ENCODE results near the gene DOCK9. TPM values are rescaled to one million over a fixed set of nuclear protein-coding genes. Genes with fewer than 3 reads are reported as not detected.
A peak's percentile ranks its signal among the peaks of the same experiment; 100 is the strongest.

Gene DOCK9
- total RNA-seq, 4 donors from 2014 or later: 94.7 to 240 (median 150) TPM

GRCh38 chr13:98970330-98970729 lies 7.5 kb downstream of the DOCK9 start:
- TF ChIP-seq CTCF (IDR thresholded peaks at IDR 0.05): no peak
- no peak for DNase-seq
- WGBS, 2 donors: 73 to 90% methylated on average over 2 to 5 of the region's 5 CpGs
- Histone ChIP-seq H3K36me3 (peaks cover 0 to 4% (median 0%) of the 10 kb centered on the region in 3 donors), H3K27ac (peak overlapping the region in 3 of 4 donors; percentile 21 to 37 (median 24)), H3K4me3 (no peak overlapping the region), H3K27me3 (no peaks in the 10 kb centered on the region), H3K4me1 (peaks cover 0 to 55% (median 13%) of the 10 kb centered on the region in 3 donors), H3K9me3 (no peaks in the 10 kb centered on the region)
- intact Hi-C loops (cut with DNase I): no loop called here

GRCh38 chr13:98967491-98967890 lies 10.4 kb downstream of the DOCK9 start:
- Histone ChIP-seq H3K4me1 (peaks cover 0 to 63% (median 13%) of the 10 kb centered on the region in 3 donors), H3K4me3 (no peak overlapping the region), H3K27me3 (no peaks in the 10 kb centered on the region), H3K9me3 (no peaks in the 10 kb centered on the region), H3K27ac (no peak overlapping the region), H3K36me3 (peaks cover 0 to 4% (median 0%) of the 10 kb centered on the region in 3 donors)
- no peak for TF ChIP-seq CTCF (IDR thresholded peaks at IDR 0.05)
- intact Hi-C loops (cut with DNase I): no loop called here
- no peak for DNase-seq
- WGBS, 2 donors: 80 to 90% methylated on average over 4 of the region's 4 CpGs

- Histone ChIP-seq H3K36me3 (peaks cover 0 to 4% (median 0%) of the 10 kb centered on the region in 3 donors), H3K9me3 (no peaks in the 10 kb centered on the region), H3K4me3 (no peak overlapping the region), H3K4me1 (peaks cover 0 to 57% (median 17%) of the 10 kb centered on the region in 3 donors), H3K27me3 (no peaks in the 10 kb centered on the region), H3K27ac (no peak overlapping the region)
- DNase-seq: no peak
- TF ChIP-seq CTCF (IDR thresholded peaks at IDR 0.05) (no peak), POLR2A (IDR thresholded peaks at IDR 0.05) (no peak)
- 92 to 94% methylated on average over 10 to 11 of the region's 11 CpGs for WGBS, 2 donors
- intact Hi-C loops (cut with DNase I): no loop called here
Measured at GRCh38 chr13:98966019-98966418, 11.8 kb downstream of the DOCK9 start.

- 78 to 81% methylated on average over 2 of the region's 2 CpGs for WGBS, 2 donors
Measured at GRCh38 chr13:98965325-98965724, 12.5 kb downstream of the DOCK9 start.

GRCh38 chr13:98963917-98964316 lies 13.9 kb downstream of the DOCK9 start:
- intact Hi-C loops (cut with DNase I): no loop called here
- peaks cover 0 to 58% (median 17%) of the 10 kb centered on the region in 3 donors for H3K4me1 ChIP-seq
- DNase-seq: no peak
- H3K27ac ChIP-seq: peak overlapping the region in 2 of 4 donors; percentile 10 to 24
- no peaks in the 10 kb centered on the region for H3K36me3 ChIP-seq
- no peaks in the 10 kb centered on the region for H3K9me3 ChIP-seq
- TF ChIP-seq POLR2A (IDR thresholded peaks at IDR 0.05) (no peak), CTCF (IDR thresholded peaks at IDR 0.05) (no peak)
- H3K4me3 ChIP-seq: no peak overlapping the region
- WGBS, 2 donors: 60 to 64% methylated on average over 1 to 2 of the region's 2 CpGs
- H3K27me3 ChIP-seq: no peaks in the 10 kb centered on the region

More at GRCh38 chr13:98965325-98965724, 12.5 kb downstream of the DOCK9 start:
- no peaks in the 10 kb centered on the region for H3K9me3 ChIP-seq
- peaks cover 0 to 57% (median 16%) of the 10 kb centered on the region in 3 donors for H3K4me1 ChIP-seq
- no peaks in the 10 kb centered on the region for H3K27me3 ChIP-seq
- no peak for DNase-seq
- H3K36me3 ChIP-seq: peaks cover 0 to 4% (median 0%) of the 10 kb centered on the region in 3 donors
- no peak overlapping the region for H3K4me3 ChIP-seq
- intact Hi-C loops (cut with DNase I): no loop called here
- TF ChIP-seq POLR2A (IDR thresholded peaks at IDR 0.05): no peak
- TF ChIP-seq CTCF (IDR thresholded peaks at IDR 0.05): no peak
- no peak overlapping the region for H3K27ac ChIP-seq

Measured in esophagus squamous epithelium (tissue), 5 donors.